Retinal pigment epithelial cell (primary cell): Measurements from ENCODE around the gene CENPN.
A peak's percentile ranks its signal among the peaks of the same experiment; 100 is the strongest.

Source experiments
- DNase-seq: peaks from one replicate; pipeline ENCODE4 v3.0.0-alpha.2; 2010; ENCODE audit warnings: low read depth
- H3K4me3 ChIP-seq: 2 replicates; pipeline ENCODE4 v1.5.1; 2011; ENCODE audit warnings: mild to moderate bottlenecking, low read length, control low read depth, moderate library complexity
- CTCF ChIP-seq: conservative IDR thresholded peaks from 2 replicates; pipeline ENCODE4 v1.5.1; 2011; ENCODE audit warnings: low read depth, low read length, control low read depth, inconsistent platforms

The CENPN gene

GRCh38 chr16:80990978-80991377 is 16.0 kb upstream of the CENPN start:
- DNase-seq: no peak
- no peak for TF ChIP-seq CTCF
- H3K4me3 ChIP-seq: no peak overlapping the region

GRCh38 chr16:80991792-80992430 is 15.1 kb upstream of the CENPN start:
- no peak for TF ChIP-seq CTCF
- no peak for DNase-seq
- H3K4me3 ChIP-seq: no peak overlapping the region

DNA sequence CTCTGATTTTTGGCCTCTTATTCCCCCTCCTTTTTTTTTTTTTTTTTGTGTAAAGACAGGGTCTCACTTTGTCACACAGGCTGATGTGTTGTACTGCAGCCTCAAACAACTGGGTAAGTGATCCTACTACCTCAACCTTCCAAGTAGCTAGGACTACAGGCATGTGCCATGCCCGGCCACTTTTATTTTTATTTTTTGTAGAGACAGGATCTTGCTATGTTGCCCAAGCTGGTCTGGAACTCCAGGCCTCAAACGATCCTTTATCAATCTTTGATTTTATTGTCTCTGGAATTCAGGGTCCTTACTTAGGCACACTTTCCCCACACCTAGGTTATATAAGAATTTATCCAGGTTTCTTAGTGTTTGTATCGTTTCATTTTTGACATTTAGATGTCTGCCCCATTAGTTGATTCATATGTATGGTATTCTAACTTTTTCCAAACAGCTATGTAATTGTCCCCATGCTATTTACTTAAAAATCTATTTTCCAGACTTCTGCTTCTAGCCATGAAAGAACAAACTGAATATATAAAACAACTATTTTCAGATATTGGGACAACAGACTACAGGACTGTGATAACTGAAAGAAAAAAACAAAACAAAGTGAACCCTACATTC is 14.2 kb upstream of the CENPN start:
- DNase-seq: no peak
- no peak for TF ChIP-seq CTCF
- H3K4me3 ChIP-seq: peak overlapping the region; percentile 21

DNA sequence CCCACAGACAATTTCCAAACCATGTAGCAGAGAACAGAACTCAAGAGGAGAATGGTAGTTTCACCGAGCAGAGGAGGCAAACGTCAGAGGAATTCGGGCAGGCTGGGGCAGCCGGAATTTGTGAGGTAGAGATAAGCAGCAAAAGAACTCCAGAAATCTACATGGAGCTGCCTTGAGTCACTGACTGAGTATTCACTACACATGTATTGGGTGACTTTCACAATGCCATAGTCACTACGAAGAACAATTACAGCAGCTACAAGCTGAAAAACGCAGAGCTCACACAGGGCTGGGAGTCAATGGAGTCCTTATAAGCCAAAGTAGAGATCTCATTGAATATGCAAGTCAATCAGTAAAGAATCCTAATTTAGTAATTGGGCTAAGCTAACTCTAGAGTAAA is 13.7 kb upstream of the CENPN start:
- no peak for TF ChIP-seq CTCF
- peak; percentile 80 for DNase-seq
- H3K4me3 ChIP-seq: peak overlapping the region; percentile 21

- TF ChIP-seq CTCF: no peak
- DNase-seq: no peak
- H3K4me3 ChIP-seq: no peak overlapping the region
Measured at GRCh38 chr16:80993834-80994233, 13.2 kb upstream of the CENPN start.

DNA sequence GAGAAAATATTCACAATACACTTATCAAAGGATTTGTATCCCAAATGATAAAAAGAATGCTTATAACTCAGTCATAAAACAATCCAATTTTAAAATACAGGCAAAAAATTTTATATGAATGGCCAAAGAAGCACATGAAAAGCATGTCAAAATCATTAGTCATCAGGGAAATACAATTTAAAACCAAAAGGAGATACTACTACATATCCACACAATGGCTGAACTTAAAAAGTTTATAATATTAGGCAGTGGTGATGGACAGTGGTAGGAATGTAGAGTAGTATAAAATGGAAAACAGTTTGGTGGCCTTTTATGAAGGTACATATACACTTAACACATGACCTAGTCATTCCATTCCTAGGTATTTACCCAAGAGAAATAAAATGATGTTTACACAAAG is 12.6 kb upstream of the CENPN start:
- no peak for TF ChIP-seq CTCF
- no peak for DNase-seq

DNA sequence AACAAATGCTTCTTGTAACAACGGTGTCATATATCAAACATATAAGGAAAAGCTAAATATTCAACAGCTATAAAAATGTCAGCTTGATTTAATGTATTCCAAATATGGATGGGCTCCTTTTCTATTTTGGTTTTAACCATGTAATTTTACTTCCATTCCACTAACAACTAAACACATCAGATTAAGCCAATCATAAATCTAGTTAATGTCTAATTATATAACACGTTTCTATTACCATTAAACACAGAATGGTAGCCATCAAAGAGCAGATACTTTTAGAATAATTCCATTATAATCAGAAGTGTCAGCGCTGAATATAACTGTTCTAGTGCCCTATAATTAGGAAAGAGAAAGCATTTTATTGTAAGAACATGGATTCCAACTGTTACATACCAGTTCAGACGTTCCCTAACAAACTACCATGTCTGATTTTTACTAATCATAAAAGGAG is 10.3 kb upstream of the CENPN start:
- DNase-seq: no peak
- no peak for TF ChIP-seq CTCF
- H3K4me3 ChIP-seq: no peak overlapping the region

More for the DNA sequence above, 12.6 kb upstream of the CENPN start:
- no peak overlapping the region for H3K4me3 ChIP-seq
